Thyroid gland (tissue), 4 donors: Measurements from ENCODE around the gene PKIB. TPM values are rescaled to one million over a fixed set of nuclear protein-coding genes. Genes with fewer than 3 reads are reported as not detected.
A peak's percentile ranks its signal among the peaks of the same experiment; 100 is the strongest.

Source experiments
- DNase-seq, 2 donors: peaks; one replicate each; pipeline ENCODE4 v3.0.0-alpha.2; 2019
- H3K27ac ChIP-seq, 3 donors: fragments of 200-600 bp; sonication (generic); 1 replicate in 2 of 3; 2 replicates in 1 of 3; pipeline ENCODE4 v1.5.1; 2016 to 2019; ENCODE audit warnings: mild to moderate bottlenecking in 1 of 3, moderate library complexity in 1 of 3
- H3K27me3 ChIP-seq: fragments of 200-600 bp; sonication (generic); one replicate; pipeline ENCODE4 v1.5.1; 2019
- H3K36me3 ChIP-seq, 2 donors: fragments of 200-600 bp; sonication (generic); one replicate each; pipeline ENCODE4 v1.5.1; 2016 to 2019
- H3K4me1 ChIP-seq, 2 donors: fragments of 200-600 bp; sonication (generic); one replicate each; pipeline ENCODE4 v1.5.1; 2017 to 2019
- H3K4me3 ChIP-seq, 3 donors: fragments of 200-600 bp; sonication (generic); replicated peaks in 1 of 3; 1 replicate in 2 of 3; 2 replicates in 1 of 3; pipeline ENCODE4 v1.5.1; 2016; ENCODE audit warnings: mild to moderate bottlenecking in 1 of 3
- H3K9me3 ChIP-seq: fragments of 200-600 bp; sonication (generic); one replicate; pipeline ENCODE4 v1.5.1; 2017
- CTCF ChIP-seq, 6 experiments: fragments of 200-600 bp in 3 of 6; fragments of 450-650 bp in 3 of 6; sonication (generic) in 3 of 6; IDR thresholded peaks; one replicate each; pipeline ENCODE4 v1.5.1; 2016 to 2019; ENCODE audit warnings: antibody characterized with exemption in 6 of 6, mild to moderate bottlenecking in 2 of 6, inconsistent platforms in 1 of 6, moderate library complexity in 1 of 6
- POLR2A ChIP-seq, 2 donors: fragments of 450-650 bp; IDR thresholded peaks; one replicate each; pipeline ENCODE4 v1.6.1; 2017; ENCODE audit warnings: antibody characterized with exemption in 2 of 2, mild to moderate bottlenecking in 2 of 2, moderate library complexity in 1 of 2
- WGBS, 2 donors: methylation state at CpG; one replicate each; pipeline ENCODE4 v1.1.5; 2017; 5-methylcytosine and 5-hydroxymethylcytosine counted together
- intact Hi-C: fragments of 100-400 bp; cut with DNase I; formaldehyde crosslinking; loops from one replicate; pipeline ENCODE4 v1.15.1; 2023
- total RNA-seq, 4 donors: library from RNA; depleted of rRNA; stranded (reverse); fragments of >200 nt; gene quantifications; one replicate each; pipeline ENCODE4 v1.2.3, GENCODE V29; 2016

The PKIB gene
- total RNA-seq, 4 donors from 2014 or later: 0.83 to 3.0 (median 1.5) TPM

DNA sequence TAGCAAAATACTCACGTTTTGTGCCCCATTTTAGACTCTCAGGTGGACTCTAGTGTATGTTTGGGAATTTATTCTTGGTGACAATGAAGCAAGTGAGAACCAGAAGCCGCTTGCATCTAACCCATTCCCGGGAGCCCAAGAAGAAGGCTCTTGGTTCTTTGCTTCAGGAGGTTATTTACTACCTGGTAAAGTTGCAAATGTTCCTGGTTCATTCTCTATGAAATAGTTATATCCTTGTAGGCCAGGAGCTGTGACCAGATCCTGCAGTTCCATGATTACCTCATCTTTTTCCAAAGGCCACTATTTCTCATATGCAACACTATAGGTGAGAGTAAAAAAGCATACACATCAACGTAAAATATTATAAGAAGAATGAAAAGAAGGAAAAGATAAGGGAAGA, 108.4 kb downstream of the PKIB start:
- TF ChIP-seq CTCF (IDR thresholded peaks at IDR 0.05): no peak
- TF ChIP-seq POLR2A (IDR thresholded peaks at IDR 0.05): no peak
- Histone ChIP-seq H3K27me3 (no peaks in the 10 kb centered on the region), H3K4me3 (no peak overlapping the region), H3K36me3 (no peaks in the 10 kb centered on the region), H3K27ac (no peak overlapping the region), H3K4me1 (no peaks in the 10 kb centered on the region), H3K9me3 (no peaks in the 10 kb centered on the region)
- DNase-seq: no peak
- intact Hi-C loops: no loop called here
- WGBS, 2 donors: 79 to 82% methylated on average over 4 of the region's 4 CpGs

DNA sequence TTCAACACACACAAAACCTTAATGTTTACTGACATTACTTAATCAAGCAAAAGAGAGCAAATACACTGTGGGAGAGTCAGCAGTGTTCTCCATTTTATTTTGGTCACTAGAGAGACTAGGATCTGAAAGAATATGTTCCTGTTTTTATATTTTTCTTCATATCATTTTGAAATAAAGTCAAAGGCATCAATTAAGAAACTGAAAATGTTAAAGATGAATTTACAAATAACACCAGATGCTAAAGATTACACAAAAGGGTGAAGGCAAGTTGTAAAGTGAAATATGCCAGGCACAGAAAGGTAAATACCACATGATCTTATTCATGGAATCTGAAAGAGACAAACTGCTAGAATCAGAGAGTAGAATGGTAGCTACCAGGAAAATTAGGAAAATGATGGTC, 109.0 kb downstream of the PKIB start:
- no peak for DNase-seq

DNA sequence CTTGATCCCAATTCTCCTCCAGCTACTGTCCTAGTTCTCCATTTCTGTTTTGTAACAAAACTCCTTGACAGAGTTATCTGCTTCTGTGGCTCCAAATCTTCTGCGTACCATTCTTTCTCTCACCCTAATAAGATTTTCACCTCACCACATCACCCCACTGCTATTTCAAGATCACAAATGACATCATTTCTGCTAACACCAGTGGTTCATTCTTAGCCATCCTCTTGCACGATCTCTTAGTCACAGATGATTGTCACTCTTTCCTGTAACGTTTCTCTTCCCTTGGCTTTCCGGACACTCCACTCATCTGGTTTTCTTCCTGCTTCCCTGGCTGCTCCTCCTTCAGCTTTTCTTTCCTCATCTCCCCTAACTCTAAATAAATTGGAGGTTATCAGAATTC, 112.5 kb downstream of the PKIB start:
- WGBS, 2 donors: 69 to 71% methylated on average over 4 of the region's 4 CpGs
- no peak overlapping the region for H3K27ac ChIP-seq
- no peaks in the 10 kb centered on the region for H3K9me3 ChIP-seq
- intact Hi-C loops: no loop called here
- TF ChIP-seq POLR2A (IDR thresholded peaks at IDR 0.05) (no peak), CTCF (IDR thresholded peaks at IDR 0.05) (no peak)
- DNase-seq: no peak
- no peaks in the 10 kb centered on the region for H3K27me3 ChIP-seq
- no peaks in the 10 kb centered on the region for H3K36me3 ChIP-seq
- H3K4me1 ChIP-seq: no peaks in the 10 kb centered on the region
- no peak overlapping the region for H3K4me3 ChIP-seq

More for the DNA sequence above, 109.0 kb downstream of the PKIB start:
- TF ChIP-seq POLR2A (IDR thresholded peaks at IDR 0.05) (no peak), CTCF (IDR thresholded peaks at IDR 0.05) (no peak)
- H3K4me3 ChIP-seq: no peak overlapping the region
- H3K9me3 ChIP-seq: no peaks in the 10 kb centered on the region
- no peaks in the 10 kb centered on the region for H3K4me1 ChIP-seq
- H3K36me3 ChIP-seq: no peaks in the 10 kb centered on the region
- no peaks in the 10 kb centered on the region for H3K27me3 ChIP-seq
- intact Hi-C loops: no loop called here
- H3K27ac ChIP-seq: no peak overlapping the region

GRCh38 chr6:122726649-122727048, 116.4 kb downstream of the PKIB start:
- Histone ChIP-seq H3K36me3 (no peaks in the 10 kb centered on the region), H3K4me1 (no peaks in the 10 kb centered on the region), H3K9me3 (no peaks in the 10 kb centered on the region), H3K4me3 (no peak overlapping the region), H3K27me3 (no peaks in the 10 kb centered on the region), H3K27ac (no peak overlapping the region)
- TF ChIP-seq POLR2A (IDR thresholded peaks at IDR 0.05) (no peak), CTCF (IDR thresholded peaks at IDR 0.05) (peak in 1 of 6 experiments; percentile 30)
- DNase-seq: no peak
- intact Hi-C loops: no loop called here
- 15 to 23% methylated on average over 2 of the region's 2 CpGs for WGBS, 2 donors

- WGBS, 2 donors: 62 to 88% methylated on average over 1 of the region's 1 CpG
- Histone ChIP-seq H3K27me3 (no peaks in the 10 kb centered on the region), H3K4me1 (no peaks in the 10 kb centered on the region), H3K36me3 (no peaks in the 10 kb centered on the region), H3K4me3 (no peak overlapping the region), H3K27ac (no peak overlapping the region), H3K9me3 (no peaks in the 10 kb centered on the region)
- DNase-seq: no peak
- intact Hi-C loops: no loop called here
- TF ChIP-seq POLR2A (IDR thresholded peaks at IDR 0.05): no peak
- no peak for TF ChIP-seq CTCF (IDR thresholded peaks at IDR 0.05)
Measured at GRCh38 chr6:122727244-122727643, 117.0 kb downstream of the PKIB start.
